Stimulated activated CD4-positive, alpha-beta T cell treated with anti-CD3 and anti-CD28 coated beads, TNF-alpha, amount 100 ng/mL, for 4 hours (primary cell): ENCODE data around the gene SMCHD1.
"Not testable (repeated sequence)": the region's sequence is repeated elsewhere in the genome, so short reads cannot be mapped to it uniquely, and the experiment has no call there.

Experiments
- DNase-seq, 3 experiments: peaks; one replicate each; pipeline ENCODE4 v3.0.0-alpha.2; 2020; ENCODE audit warnings: low read depth in 3 of 3

SMCHD1 gene

GRCh38 chr18:2716394-2717326, 61.1 kb downstream of the SMCHD1 start:
- no peak for DNase-seq

- no peak for DNase-seq
These were observed 61.9 kb downstream of the SMCHD1 start for GRCh38 chr18:2717407-2717806.

GRCh38 chr18:2719040-2719439, 63.5 kb downstream of the SMCHD1 start:
- DNase-seq: no peak

GRCh38 chr18:2723207-2723606, 67.7 kb downstream of the SMCHD1 start:
- no peak for DNase-seq

- no peak for DNase-seq
These were observed 74.2 kb downstream of the SMCHD1 start for GRCh38 chr18:2729757-2730156.

GRCh38 chr18:2736823-2737222, 81.3 kb downstream of the SMCHD1 start:
- no peak for DNase-seq

GRCh38 chr18:2740082-2740481, 84.6 kb downstream of the SMCHD1 start:
- DNase-seq: not testable (repeated sequence)

- DNase-seq: no peak
These were observed 90.7 kb downstream of the SMCHD1 start for GRCh38 chr18:2746274-2746673.

- DNase-seq: no peak
These were observed 102.8 kb downstream of the SMCHD1 start for GRCh38 chr18:2758309-2758708.

GRCh38 chr18:2774669-2775068, 119.1 kb downstream of the SMCHD1 start:
- DNase-seq: no peak

GRCh38 chr18:2776601-2777000, 121.1 kb downstream of the SMCHD1 start:
- no peak for DNase-seq

GRCh38 chr18:2777241-2777640, 121.7 kb downstream of the SMCHD1 start:
- no peak for DNase-seq

GRCh38 chr18:2780750-2781149, 125.2 kb downstream of the SMCHD1 start:
- no peak for DNase-seq

GRCh38 chr18:2787225-2787624, 131.7 kb downstream of the SMCHD1 start:
- no peak for DNase-seq

GRCh38 chr18:2792395-2792794, 136.9 kb downstream of the SMCHD1 start:
- DNase-seq: no peak

GRCh38 chr18:2794159-2794558, 138.6 kb downstream of the SMCHD1 start:
- DNase-seq: no peak

- DNase-seq: no peak
These were observed 142.4 kb downstream of the SMCHD1 start for GRCh38 chr18:2797951-2798350.

- no peak for DNase-seq
These were observed 143.8 kb downstream of the SMCHD1 start for GRCh38 chr18:2799369-2799768.

- no peak for DNase-seq
These were observed 150.7 kb downstream of the SMCHD1 start for GRCh38 chr18:2805970-2806943.

- not testable (repeated sequence) for DNase-seq
These were observed 153.1 kb downstream of the SMCHD1 start for GRCh38 chr18:2808640-2809039.

GRCh38 chr18:2809666-2810183, 154.2 kb downstream of the SMCHD1 start:
- DNase-seq: not testable (repeated sequence)

- no peak for DNase-seq
These were observed 155.9 kb downstream of the SMCHD1 start for GRCh38 chr18:2811416-2811815.
